ENCODE measurements around the gene TGFB1.
A peak's percentile ranks its signal among the peaks of the same experiment; 100 is the strongest.
"Not testable (repeated sequence)": the region's sequence is repeated elsewhere in the genome, so short reads cannot be mapped to it uniquely, and the experiment has no call there.

TGFB1 gene

DNA sequence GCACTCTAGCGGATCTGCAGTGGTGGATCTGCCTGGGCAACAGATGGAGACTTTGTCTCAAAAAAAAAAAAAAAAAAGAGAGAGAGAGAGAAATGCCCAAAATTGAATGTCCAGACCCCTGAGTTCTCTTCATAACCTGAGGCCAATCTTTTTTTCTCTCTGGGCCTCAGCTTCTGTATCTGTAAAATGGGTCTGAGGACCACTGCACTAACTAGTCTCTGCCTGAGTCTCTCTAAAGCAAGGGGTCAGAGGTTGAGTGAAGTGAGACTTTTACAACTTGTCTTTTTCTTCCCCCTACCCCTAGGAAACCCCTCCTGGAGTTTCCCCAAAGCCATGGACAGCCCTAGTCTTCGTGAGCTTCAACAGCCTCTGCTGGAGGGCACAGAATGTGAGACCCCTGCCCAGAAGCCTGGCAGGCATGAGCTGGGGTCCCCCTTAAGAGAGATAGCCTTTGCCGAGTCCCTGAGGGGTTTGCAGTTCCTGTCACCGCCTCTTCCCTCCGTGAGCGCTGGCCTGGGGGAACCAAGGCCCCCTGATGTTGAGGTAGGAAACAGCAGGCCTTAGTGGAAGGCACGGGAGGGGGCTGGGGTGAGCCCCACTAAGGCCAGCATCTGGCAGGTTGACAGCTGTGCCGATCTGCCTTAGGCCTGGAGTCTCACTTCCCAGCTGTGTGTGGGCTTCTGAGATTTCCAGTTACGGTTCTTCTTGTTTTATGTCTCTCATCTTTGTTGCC lies 24.4 kb upstream of the TGFB1 start:
- H3K27me3 ChIP-seq (ENCODE audit: insufficient read depth, insufficient read length) = no peaks in the 10 kb centered on the region
- no peak for DNase-seq (ENCODE audit: low read depth, low spot score)
- H3K9me3 ChIP-seq (ENCODE audit: insufficient read depth, low read length) = no peaks in the 10 kb centered on the region
- H3K9ac ChIP-seq (ENCODE audit: insufficient read length, low read depth) = no peak overlapping the region
- peaks cover 5% of the 10 kb centered on the region for H3K36me3 ChIP-seq (ENCODE audit: insufficient read depth, insufficient read length, low read length)
- no peak overlapping the region for H3K4me3 ChIP-seq (ENCODE audit: insufficient read length, low read depth)
- no peak for TF ChIP-seq ZNF274 (IDR thresholded peaks at IDR 0.05; ENCODE audit: low read depth, low read length)
- no peak for TF ChIP-seq SUZ12 (IDR thresholded peaks at IDR 0.05; ENCODE audit: extremely low read depth, insufficient read depth, insufficient read length)
- no peak for TF ChIP-seq YY1 (IDR thresholded peaks at IDR 0.05; ENCODE audit: insufficient read depth, insufficient read length)
- H3K4me1 ChIP-seq (ENCODE audit: insufficient read depth, insufficient read length) = peaks cover 3% of the 10 kb centered on the region

DNA sequence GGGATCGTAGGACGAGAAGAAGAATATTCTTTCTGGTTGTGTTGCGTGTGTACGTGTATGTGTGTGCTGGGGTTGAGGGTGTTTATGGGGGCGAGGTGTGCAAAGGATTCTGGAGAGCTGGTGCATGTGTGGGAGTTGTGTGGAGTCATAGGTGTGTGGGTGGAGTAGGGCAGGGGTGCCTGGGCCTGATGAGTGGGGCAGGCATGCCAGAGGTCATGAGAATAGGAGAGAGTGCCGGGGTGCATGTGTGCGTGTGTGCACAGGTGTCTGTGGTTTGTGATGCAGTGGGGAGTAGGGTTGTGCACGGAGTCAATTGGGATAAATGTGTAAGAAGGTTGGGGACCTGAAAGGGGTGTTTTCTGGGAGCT lies 23.3 kb upstream of the TGFB1 start:
- no peak for TF ChIP-seq ZNF274 (IDR thresholded peaks at IDR 0.05; ENCODE audit: low read depth, low read length)
- no peak for TF ChIP-seq YY1 (IDR thresholded peaks at IDR 0.05; ENCODE audit: insufficient read depth, insufficient read length)
- TF ChIP-seq SUZ12 (IDR thresholded peaks at IDR 0.05; ENCODE audit: extremely low read depth, insufficient read depth, insufficient read length) = no peak
- H3K9me3 ChIP-seq (ENCODE audit: insufficient read depth, low read length) = no peaks in the 10 kb centered on the region
- no peak for DNase-seq (ENCODE audit: low read depth, low spot score)
- H3K27me3 ChIP-seq (ENCODE audit: insufficient read depth, insufficient read length) = no peaks in the 10 kb centered on the region
- H3K36me3 ChIP-seq (ENCODE audit: insufficient read depth, insufficient read length, low read length) = peaks cover 4% of the 10 kb centered on the region
- peak overlapping the region; percentile 51 for H3K4me3 ChIP-seq (ENCODE audit: insufficient read length, low read depth)
- H3K9ac ChIP-seq (ENCODE audit: insufficient read length, low read depth) = peak overlapping the region; percentile 58
- H3K4me1 ChIP-seq (ENCODE audit: insufficient read depth, insufficient read length) = peaks cover 3% of the 10 kb centered on the region

DNA sequence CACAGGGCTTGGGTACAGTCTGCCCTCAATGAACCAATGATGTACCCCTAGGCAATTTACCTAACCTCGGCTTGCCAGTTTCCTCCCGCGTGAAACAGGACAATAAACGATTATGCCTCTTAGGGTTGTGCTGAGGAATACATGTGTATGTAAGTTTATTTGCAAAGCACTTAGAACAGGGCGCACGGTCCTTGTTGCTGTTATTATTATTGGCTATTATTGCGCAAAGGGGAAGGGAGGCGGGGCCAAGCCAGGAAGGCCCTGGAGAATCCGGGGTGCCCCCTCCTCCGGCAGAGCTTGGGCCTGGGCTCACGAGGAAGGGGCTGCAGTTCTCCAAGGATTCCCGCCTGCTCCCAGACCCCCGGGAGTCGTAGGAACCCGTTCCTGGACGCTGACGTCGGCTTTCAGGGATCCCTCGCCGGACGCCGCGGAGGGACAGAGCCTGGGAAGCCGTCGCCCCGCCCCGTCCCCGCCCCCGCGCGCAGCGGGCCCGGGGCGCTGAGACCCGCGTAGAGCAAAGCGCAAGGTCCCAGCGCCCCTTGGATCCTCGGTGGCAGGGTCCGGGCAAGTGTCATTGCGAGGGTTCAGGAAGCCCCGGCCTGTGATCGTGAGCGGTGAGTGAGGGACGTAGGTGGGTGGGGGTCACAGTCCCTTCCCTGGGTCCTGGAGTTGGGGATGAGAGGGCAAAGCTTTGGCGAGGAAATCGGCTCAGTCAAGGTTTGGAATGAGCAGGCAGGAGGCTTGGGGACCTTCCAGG lies 22.7 kb upstream of the TGFB1 start, which contains the start of gene TMEM91:
Gene TMEM91 (plus strand): TSS at position 293 of the 757 bp plus-strand sequence. CDS start 1,777 bp downstream, outside the sequence.
- Histone ChIP-seq H3K36me3 (ENCODE audit: insufficient read depth, insufficient read length, low read length) (peaks cover 4% of the 10 kb centered on the region), H3K27me3 (ENCODE audit: insufficient read depth, insufficient read length) (no peaks in the 10 kb centered on the region), H3K9ac (ENCODE audit: insufficient read length, low read depth) (peak within 1 kb of the TSS; percentile 58), H3K4me3 (ENCODE audit: insufficient read length, low read depth) (peak within 1 kb of the TSS; percentile 51), H3K4me1 (ENCODE audit: insufficient read depth, insufficient read length) (peaks cover 3% of the 10 kb centered on the region), H3K9me3 (ENCODE audit: insufficient read depth, low read length) (no peaks in the 10 kb centered on the region)
- TF ChIP-seq ZNF274 (IDR thresholded peaks at IDR 0.05; ENCODE audit: low read depth, low read length) = no peak
- no peak for DNase-seq (ENCODE audit: low read depth, low spot score)

DNA sequence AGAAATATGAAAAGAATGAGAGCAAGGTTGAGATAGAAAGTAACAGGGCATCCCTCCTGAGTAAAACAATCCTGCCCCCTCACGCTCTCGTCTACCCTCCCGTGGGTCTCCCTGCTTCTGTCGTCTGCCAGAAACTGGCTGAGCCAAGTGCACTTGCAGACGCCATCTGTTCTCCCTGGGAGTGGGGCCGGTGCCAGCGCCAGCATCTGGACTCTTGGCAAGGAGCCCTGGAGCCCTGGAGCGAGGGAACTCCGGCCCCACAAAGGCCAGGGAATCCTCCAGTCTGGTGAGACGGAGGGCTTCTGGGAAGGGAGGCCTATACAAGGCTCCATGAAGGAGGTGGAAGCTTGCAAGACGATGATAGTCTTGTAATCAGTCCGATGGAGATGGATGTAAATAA lies 20.3 kb upstream of the TGFB1 start:
- Histone ChIP-seq H3K9me3 (ENCODE audit: insufficient read depth, low read length) (no peaks in the 10 kb centered on the region), H3K4me1 (ENCODE audit: insufficient read depth, insufficient read length) (peaks cover 3% of the 10 kb centered on the region), H3K9ac (ENCODE audit: insufficient read length, low read depth) (no peak overlapping the region), H3K27me3 (ENCODE audit: insufficient read depth, insufficient read length) (no peaks in the 10 kb centered on the region), H3K36me3 (ENCODE audit: insufficient read depth, insufficient read length, low read length) (peaks cover 4% of the 10 kb centered on the region), H3K4me3 (ENCODE audit: insufficient read length, low read depth) (no peak overlapping the region)
- DNase-seq (ENCODE audit: low read depth, low spot score) = no peak
- no peak for TF ChIP-seq SUZ12 (IDR thresholded peaks at IDR 0.05; ENCODE audit: extremely low read depth, insufficient read depth, insufficient read length)
- no peak for TF ChIP-seq ZNF274 (IDR thresholded peaks at IDR 0.05; ENCODE audit: low read depth, low read length)
- no peak for TF ChIP-seq YY1 (IDR thresholded peaks at IDR 0.05; ENCODE audit: insufficient read depth, insufficient read length)

GRCh38 chr19:41372501-41372900 lies 18.8 kb upstream of the TGFB1 start:
- Histone ChIP-seq H3K27me3 (ENCODE audit: insufficient read depth, insufficient read length) (no peaks in the 10 kb centered on the region), H3K9ac (ENCODE audit: insufficient read length, low read depth) (no peak overlapping the region)

GRCh38 chr19:41371541-41371940 lies 17.8 kb upstream of the TGFB1 start:
- Histone ChIP-seq H3K36me3 (ENCODE audit: insufficient read depth, insufficient read length, low read length) (peaks cover 8% of the 10 kb centered on the region), H3K4me3 (ENCODE audit: insufficient read length, low read depth) (no peak overlapping the region), H3K27me3 (ENCODE audit: insufficient read depth, insufficient read length) (no peaks in the 10 kb centered on the region), H3K4me1 (ENCODE audit: insufficient read depth, insufficient read length) (no peaks in the 10 kb centered on the region), H3K9me3 (ENCODE audit: insufficient read depth, low read length) (no peaks in the 10 kb centered on the region), H3K9ac (ENCODE audit: insufficient read length, low read depth) (no peak overlapping the region)
- DNase-seq (ENCODE audit: low read depth, low spot score) = no peak
- TF ChIP-seq ZNF274 (IDR thresholded peaks at IDR 0.05; ENCODE audit: low read depth, low read length) = no peak
- no peak for TF ChIP-seq YY1 (IDR thresholded peaks at IDR 0.05; ENCODE audit: insufficient read depth, insufficient read length)

More at GRCh38 chr19:41372501-41372900, 18.8 kb upstream of the TGFB1 start:
- no peak for DNase-seq (ENCODE audit: low read depth, low spot score)
- H3K4me1 ChIP-seq (ENCODE audit: insufficient read depth, insufficient read length) = peaks cover 3% of the 10 kb centered on the region
- no peaks in the 10 kb centered on the region for H3K9me3 ChIP-seq (ENCODE audit: insufficient read depth, low read length)
- peaks cover 4% of the 10 kb centered on the region for H3K36me3 ChIP-seq (ENCODE audit: insufficient read depth, insufficient read length, low read length)
- TF ChIP-seq YY1 (IDR thresholded peaks at IDR 0.05; ENCODE audit: insufficient read depth, insufficient read length) (no peak), ZNF274 (IDR thresholded peaks at IDR 0.05; ENCODE audit: low read depth, low read length) (no peak), SUZ12 (IDR thresholded peaks at IDR 0.05; ENCODE audit: extremely low read depth, insufficient read depth, insufficient read length) (no peak)
- H3K4me3 ChIP-seq (ENCODE audit: insufficient read length, low read depth) = no peak overlapping the region

DNA sequence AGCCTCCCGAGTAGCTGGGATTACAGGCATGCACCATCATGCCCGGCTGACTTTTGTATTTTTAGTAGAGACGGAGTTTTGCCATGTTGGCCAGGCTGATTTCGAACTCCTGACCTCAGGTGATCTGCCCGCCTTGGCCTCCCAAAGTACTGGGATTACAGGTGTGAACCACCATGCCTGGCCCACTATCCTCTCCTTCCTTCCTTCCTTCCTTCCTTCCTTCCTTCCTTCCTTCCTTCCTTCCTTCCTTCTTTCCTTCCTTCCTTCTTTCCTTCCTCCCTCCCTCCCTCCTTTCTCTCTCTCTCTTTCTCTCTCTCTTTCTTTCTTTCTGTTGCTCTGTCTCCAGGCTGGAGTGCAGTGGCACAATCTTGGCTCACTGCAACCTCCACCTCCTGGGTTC lies 17.4 kb upstream of the TGFB1 start:
- not testable (repeated sequence) for H3K9ac ChIP-seq (ENCODE audit: insufficient read length, low read depth); DNase-seq (ENCODE audit: low read depth, low spot score); H3K4me3 ChIP-seq (ENCODE audit: insufficient read length, low read depth); H3K27me3 ChIP-seq (ENCODE audit: insufficient read depth, insufficient read length); H3K9me3 ChIP-seq (ENCODE audit: insufficient read depth, low read length); H3K4me1 ChIP-seq (ENCODE audit: insufficient read depth, insufficient read length)
- peaks cover 10% of the 10 kb centered on the region for H3K36me3 ChIP-seq (ENCODE audit: insufficient read depth, insufficient read length, low read length)

All from NT2/D1 (cell line).